ENCODE results near the gene SPIB.
"Not testable (repeated sequence)": the region's sequence is repeated elsewhere in the genome, so short reads cannot be mapped to it uniquely, and the experiment has no call there.

The SPIB gene

DNA sequence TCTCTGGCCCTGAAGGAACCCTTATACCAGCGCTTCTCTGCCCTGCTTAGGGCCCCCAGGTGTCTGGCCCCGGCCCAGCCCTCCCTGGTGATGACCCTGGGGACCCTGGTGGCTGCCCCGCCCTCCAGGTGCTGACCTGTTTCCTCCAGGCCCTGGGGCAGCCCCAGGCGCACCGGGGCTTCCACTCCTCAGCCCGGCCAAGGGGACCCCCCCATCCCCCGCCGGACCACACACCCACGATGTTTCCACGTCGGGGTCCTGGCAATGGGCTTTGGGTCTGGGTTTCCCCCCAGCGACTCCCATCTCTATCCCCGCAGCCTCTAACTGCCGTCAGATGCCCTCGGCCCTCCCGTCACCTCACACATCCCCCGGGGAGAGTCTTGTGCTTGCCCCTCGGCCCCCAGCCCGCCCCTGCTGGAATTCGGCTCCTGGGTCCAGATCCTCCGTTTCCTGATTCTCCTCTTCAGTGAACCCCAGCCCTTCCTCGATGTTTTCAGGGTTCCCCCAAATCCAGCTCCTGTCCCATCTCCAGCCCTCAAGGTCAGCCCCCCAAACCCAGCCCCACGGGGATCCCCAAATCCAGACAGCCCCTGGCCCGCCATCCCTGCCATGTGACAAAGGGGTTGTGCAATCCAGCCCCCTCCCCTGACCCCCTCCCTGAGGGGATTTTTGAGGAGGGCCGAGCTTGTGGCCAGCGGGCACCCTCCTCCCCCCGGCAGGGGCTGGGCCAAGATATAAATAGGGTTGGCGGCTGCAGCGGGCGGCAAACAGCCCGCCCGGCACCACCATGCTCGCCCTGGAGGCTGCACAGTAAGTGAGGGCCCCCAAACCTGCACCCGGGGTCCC, at the start of gene SPIB:
Gene SPIB (plus strand): TSS at position 763 of the 846 bp plus-strand sequence. CDS start 25 bp downstream, at position 788.
- DNase-seq, result no peak

DNA sequence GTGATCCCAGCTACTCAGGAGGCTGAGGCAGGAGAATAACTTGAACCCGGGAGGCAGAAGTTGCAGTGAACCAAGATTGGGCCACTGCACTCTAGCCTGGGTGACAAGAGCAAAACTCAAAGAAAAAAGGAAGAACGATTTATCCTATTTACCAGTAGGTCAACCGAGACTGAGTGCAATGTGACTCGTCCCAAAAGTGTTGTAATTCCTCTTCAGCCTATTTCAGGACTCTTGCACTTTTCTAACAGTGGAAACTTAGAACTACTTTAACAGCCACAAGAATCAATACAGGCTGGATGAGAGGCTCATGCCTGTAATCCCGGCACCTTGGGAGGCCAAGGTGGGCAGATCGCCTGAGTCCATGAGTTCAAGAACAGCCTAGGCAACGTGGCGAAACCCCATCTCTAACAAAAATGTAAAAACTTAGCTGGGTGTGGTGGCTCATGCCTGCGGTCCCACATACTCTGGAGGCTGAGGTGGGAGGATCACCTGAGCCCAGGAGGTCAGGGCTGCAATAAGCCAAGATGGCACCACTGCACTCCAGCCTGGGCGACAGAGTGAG, 46.7 kb upstream of the SPIB start:
- no peak for DNase-seq

DNA sequence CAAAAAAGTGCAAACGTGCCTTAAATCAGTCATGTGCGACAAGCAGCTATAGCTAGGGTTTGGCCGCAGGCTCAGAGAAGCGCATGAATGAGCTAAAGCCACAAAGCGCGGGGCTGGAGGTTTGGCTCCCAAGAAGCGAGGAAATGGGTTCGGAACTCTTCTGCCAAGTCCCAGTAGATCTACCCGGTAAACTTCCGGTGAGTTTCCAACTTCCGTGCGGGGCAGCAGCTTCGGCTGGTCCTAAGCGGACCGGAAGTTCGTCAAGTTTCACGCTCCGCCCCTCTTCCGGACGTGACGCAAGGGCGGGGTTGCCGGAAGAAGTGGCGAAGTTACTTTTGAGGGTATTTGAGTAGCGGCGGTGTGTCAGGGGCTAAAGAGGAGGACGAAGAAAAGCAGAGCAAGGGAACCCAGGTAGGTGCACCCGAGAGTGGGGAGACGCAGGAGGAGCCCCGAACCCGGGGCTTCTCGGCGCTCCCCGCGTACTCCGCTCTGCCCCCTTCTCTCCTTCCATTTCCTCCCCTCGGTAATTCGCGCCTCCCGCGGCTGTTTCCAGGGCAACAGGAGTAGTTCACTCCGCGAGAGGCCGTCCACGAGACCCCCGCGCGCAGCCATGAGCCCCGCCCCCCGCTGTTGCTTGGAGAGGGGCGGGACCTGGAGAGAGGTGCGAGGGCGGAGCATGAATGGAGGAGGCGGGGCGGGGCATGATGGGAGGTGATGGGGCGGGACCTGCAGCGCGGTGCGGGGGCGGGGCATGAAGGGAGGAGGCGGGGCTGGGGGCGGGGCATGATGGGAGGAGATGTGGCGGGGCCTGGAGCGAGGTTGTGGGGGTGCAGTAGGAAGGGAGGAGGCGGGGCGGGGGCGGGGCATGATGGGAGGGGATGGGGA, 42.3 kb upstream of the SPIB start, which contains the start of gene NR1H2:
Gene NR1H2 (plus strand): TSS at position 292 of the 885 bp plus-strand sequence. CDS start 1,149 bp downstream, outside the sequence.
- peak; percentile 92 for DNase-seq

DNA sequence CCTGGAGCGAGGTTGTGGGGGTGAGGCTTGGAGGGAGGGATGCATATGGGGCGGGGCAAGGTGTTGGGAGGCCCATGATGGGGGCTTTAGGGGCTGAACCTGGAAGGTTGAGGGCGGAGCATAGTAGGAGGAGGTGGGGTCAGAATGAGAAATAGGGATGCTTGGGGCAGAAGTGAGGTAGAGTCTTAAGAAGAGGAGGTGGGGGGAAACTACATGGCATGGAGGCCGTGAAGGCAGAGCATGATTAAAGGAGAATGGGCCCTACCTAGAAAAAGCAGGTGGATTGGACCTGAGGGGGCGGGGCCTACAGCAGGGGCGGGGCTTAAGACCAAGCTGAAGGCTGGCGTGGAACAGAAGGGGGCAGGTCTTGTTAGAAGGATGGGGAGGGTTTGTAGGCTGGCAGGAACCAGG, 41.7 kb upstream of the SPIB start:
- peak; percentile 32 for DNase-seq

DNA sequence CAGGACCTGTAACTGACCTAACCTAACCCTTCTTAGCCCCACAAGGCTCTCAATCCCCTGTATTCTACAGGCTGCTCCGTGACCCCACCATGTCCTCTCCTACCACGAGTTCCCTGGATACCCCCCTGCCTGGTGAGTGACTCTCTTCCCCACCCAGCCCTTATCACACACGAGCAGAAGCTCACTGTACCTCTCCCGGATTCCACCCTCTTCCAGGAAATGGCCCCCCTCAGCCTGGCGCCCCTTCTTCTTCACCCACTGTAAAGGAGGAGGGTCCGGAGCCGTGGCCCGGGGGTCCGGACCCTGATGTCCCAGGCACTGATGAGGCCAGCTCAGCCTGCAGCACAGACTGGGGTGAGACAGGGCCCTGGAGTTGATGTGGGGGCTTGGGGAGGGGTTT, 41.2 kb upstream of the SPIB start:
- no peak for DNase-seq

DNA sequence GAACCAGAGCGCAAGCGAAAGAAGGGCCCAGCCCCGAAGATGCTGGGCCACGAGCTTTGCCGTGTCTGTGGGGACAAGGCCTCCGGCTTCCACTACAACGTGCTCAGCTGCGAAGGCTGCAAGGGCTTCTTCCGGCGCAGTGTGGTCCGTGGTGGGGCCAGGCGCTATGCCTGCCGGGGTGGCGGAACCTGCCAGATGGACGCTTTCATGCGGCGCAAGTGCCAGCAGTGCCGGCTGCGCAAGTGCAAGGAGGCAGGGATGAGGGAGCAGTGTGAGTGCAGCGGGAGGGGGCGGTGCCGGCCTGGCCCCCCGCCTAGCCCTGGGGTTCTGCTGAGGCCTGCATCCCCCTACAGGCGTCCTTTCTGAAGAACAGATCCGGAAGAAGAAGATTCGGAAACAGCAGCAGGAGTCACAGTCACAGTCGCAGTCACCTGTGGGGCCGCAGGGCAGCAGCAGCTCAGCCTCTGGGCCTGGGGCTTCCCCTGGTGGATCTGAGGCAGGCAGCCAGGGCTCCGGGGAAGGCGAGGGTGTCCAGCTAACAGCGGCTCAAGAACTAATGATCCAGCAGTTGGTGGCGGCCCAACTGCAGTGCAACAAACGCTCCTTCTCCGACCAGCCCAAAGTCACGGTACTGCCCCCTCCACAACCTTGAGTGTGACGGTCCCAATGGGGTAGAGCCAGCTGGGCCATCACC, 40.4 kb upstream of the SPIB start:
- no peak for DNase-seq

DNA sequence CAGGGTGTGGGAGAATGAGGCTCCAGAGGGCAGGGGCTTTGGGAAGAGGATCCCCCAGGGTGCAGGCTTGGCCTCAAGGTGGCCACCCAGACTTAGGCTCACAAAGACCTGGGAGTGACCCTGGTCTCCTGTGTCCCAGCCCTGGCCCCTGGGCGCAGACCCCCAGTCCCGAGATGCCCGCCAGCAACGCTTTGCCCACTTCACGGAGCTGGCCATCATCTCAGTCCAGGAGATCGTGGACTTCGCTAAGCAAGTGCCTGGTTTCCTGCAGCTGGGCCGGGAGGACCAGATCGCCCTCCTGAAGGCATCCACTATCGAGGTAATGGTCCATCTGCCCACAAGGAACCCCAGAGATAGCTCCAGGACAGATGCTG, 39.9 kb upstream of the SPIB start:
- no peak for DNase-seq

DNA sequence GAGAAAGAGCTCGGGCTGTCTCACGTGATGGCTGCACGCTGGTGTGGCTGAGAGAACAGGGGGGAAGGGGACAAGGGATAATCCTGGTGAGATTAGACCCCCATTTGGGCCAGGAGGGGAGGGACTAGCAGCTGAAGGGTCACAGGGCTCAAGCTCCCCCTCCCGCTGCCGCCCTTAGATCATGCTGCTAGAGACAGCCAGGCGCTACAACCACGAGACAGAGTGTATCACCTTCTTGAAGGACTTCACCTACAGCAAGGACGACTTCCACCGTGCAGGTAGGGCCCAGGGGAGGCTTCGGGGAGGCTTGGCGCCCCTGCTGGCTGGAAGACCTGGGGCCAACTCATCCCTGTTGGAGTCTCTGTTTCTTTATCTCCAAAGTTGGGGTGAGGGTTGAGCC, 39.1 kb upstream of the SPIB start:
- DNase-seq, result no peak

DNA sequence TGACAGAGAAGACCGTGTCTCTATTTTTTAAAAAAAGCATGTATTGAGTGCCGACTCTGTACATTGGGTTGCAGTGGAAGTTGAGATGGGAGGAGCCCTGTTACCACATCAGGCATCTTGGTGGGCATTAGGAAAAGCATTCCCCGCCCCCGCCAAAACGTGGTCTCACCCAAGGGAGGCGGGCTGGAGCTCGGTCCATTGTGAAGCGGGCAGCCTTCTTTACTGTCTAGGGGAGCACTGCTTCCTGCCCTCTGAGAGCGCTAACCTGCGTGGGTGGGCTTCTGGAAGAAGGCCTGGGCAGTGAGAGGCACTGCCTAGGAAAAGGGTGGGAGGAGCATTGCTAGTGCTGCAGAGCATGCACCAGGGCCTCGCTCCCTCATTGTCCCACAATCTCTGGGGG, 38.6 kb upstream of the SPIB start:
- no peak for DNase-seq

DNA sequence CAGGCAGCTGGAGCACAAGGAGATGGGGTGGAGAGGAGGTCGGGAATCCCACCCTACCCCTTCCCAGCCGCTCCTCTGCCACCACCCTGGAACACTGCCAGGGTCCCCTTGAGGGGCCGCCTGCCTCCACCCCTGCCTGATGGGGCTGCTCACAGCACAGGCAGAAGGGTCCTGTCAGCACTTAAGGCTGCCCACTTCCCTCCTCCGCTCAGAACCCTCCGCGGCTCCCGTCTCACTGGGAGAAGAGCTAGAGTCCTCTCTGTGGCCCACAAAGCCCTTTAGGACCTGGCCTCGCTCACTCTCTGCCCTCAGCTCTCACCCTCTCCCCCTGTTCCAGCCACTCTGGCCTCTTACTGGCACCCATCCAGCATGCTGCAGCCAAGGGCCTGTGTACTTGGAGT, 38.0 kb upstream of the SPIB start:
- no peak for DNase-seq

DNA sequence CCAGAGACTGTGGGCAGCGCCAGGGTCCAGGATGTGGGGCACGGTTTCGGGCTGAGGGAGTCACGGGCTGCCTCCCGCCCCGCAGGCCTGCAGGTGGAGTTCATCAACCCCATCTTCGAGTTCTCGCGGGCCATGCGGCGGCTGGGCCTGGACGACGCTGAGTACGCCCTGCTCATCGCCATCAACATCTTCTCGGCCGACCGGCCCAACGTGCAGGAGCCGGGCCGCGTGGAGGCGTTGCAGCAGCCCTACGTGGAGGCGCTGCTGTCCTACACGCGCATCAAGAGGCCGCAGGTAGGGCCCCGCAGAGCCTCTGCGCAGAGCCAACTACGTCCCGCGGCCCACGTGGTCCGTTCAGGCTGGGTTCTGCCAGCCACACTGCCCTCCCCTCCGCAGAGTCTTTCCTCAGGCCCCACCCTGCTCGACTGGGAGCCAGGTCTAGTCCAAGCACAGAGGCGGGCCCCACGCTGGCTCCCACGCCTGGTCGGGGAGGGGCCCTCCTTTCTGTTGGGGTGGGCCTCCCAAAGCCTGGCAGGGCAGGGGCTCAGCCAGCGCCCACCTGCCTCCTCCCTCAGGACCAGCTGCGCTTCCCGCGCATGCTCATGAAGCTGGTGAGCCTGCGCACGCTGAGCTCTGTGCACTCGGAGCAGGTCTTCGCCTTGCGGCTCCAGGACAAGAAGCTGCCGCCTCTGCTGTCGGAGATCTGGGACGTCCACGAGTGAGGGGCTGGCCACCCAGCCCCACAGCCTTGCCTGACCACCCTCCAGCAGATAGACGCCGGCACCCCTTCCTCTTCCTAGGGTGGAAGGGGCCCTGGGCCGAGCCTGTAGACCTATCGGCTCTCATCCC, 36.6 kb upstream of the SPIB start:
- no peak for DNase-seq

DNA sequence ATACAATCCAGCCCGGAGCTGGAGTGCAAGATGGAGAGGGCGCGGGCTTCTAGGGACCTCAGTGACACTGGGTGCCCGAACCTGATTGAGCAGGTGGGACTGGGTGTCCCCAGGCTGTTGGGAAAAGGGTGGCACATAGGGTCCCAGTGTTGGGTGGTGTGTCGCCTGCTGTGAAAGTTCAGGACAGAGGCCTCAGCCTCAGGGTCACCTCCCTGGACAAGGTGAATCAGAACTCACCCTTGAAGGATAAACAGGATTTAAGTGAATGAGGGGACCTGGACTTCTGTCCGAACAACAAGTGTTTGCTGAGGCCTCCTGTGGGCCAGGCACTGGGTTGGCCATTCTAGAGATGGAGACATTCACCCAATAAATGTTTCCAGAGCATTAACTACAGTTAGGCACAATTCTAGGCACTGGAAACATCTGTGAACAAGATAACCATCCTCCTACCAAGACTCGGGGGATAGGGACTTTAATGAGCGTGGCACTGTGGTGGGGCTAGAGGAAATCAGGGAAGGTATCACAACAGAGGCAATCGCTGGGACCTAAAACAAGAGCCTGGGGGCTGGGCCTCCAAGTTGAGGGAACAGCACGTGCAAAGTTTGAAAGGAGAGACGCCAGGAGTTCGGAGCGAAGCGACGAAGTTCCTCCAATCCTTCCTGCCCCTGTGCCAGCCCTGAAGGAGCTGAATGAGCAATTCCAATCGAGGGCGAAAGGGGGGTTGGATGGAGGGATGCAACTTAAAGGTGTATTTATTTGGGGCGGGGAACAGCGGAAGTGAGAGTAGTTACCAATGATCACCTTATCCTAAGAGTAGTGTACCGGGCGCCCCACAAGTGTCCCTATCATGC, 35.5 kb upstream of the SPIB start:
- no peak for DNase-seq

DNA sequence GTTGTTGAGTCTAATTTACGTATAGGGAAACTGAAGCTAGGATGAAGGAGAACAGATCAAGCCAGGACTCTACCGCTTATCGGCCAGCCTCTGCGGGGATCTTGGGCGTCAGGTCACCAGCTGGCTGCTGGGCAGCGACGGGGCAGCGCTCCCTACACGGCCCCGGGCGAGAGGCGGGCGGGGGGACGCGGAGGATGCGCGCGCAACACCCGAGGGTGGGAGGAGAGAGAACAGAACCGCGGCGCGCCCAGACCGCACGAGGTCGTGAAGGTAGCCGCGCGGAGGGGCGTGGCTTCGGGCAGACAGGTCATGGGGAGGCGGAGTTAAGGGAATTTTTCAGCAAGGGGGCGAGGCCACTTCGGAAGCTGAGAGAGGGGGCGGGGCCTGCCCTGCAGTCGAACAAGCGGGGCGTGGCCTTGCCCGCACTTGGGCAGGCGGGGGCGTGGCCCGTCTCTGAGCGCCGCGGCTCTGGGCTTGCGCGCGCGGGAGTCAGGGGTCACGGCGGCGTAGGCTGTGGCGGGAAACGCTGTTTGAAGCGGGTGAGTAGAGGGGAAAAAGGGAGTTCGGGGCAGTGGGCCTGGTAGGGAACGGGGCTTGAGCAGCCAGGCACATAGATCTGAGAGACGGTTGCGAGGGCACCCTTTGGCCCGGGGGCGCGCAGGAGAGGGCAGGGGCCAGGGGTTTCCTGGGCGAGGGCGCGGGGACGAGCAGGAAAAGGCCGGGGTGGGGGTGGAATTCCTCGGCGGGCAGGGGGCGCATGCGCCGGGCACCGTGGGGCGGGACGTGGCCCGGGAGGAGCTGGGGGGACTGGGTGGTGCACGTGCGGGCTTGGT, 34.7 kb upstream of the SPIB start, which contains the start of gene POLD1:
Gene POLD1 (plus strand): TSS at position 496 of the 833 bp plus-strand sequence. CDS start 14,505 bp downstream, outside the sequence.
- peak; percentile 98 for DNase-seq

DNA sequence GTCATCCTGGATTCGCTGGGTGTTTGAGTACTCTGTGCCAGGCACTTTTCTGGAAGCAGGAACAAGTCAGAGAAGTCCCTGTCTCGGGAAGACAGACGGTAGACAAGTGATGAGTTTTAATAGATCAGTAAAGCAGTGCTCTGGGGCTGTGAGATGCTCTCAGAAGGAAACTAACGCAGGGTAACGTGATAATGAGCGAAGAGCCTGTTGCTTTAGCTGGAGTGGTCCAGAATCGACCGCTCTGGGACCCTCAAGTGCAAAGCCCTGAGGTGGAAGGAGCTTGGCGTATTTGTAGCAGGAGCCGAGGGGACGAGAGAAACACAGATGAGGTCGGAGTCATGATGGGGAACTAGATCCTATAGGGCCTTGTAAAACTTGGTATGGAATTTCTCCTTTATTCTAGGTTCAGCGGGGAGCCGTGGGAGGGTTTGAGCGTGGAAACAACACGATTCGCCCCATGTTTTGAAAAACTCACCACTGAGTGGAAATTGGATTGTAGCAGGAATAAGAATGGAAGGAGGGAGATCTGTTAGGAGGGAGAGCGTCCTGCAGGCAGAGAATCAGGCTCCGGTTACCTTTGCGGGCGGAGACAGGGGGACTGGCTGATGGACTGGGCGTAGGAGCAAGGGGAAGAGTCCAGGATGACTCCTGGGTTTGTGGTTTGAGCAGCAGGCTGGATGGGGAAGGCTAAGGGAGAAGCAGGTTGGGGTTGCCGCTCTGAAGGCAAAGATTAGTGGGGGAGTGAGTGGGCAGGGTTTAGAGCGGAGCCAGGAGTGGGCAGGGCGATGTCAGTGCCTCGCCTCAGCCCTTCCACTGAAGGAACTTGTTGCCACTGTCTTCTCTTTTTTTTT, 33.8 kb upstream of the SPIB start:
- DNase-seq, result no peak

DNA sequence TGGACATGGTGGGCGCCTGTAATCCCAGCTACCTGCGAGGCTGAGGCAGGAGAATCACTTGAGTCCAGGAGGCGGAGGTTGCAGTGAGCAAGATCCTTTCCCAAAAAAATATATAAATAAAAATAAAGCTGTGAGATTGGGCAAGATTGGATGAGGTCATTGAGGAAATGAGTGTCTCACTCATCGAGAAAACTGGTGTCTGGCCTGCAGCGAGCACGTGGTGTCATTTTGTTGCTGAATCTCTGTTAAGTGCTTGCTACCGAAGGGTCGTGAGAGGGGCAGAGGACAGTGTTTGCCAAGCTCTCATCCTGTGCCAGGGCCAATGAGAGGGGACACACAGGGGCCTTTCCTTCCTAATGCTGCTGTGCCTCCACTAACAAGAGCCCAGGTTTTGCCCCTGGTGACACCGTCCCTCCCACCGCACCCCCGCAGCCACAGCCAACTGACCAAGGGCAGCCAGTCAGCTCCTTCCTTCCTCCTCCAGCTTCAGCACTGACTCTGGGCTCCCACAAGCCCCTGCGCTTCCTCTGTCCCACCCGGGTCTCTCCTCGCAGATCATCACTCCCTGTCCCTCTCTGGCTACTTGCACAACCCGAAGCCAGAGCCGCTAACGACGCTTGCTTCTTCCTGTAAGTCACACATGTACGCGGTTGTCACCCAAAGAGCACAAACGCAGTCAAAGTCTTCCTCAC, 31.4 kb upstream of the SPIB start:
- DNase-seq, result no peak

DNA sequence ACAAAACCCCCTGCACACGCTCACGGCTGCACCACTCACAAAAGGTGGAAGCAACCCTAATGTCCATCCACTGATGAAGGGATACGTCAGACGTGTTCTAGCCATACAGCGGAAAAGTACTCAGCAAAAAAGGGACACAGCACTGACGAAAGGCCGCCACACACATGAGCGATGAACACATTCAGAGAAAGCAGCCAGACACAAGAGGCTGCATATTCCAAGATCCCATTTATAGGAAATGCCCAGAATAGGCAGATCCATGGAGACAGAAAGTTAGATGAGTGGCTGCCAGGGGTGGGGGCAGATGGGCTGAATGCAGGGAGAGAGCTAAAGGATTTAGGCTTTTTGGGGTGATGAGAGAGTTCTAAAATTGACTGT, 30.9 kb upstream of the SPIB start:
- no peak for DNase-seq

DNA sequence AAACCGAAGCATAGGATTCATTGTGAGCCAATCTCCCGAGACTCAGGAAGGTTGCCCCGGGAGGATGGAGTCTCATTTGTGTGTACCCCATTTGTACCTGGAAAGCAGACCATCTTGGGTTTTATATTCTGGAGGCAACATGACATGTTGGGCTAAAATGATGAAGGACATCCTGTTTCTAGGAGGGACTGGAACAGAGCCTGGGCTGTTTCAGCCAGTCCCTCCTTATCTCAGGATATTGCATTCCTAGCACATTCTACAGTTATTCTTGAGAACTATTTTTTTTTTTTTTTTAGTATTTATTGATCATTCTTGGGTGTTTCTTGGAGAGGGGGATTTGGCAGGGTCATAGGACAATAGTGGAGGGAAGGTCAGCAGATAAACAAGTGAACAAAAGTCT, 28.4 kb upstream of the SPIB start:
- not testable (repeated sequence) for DNase-seq

DNA sequence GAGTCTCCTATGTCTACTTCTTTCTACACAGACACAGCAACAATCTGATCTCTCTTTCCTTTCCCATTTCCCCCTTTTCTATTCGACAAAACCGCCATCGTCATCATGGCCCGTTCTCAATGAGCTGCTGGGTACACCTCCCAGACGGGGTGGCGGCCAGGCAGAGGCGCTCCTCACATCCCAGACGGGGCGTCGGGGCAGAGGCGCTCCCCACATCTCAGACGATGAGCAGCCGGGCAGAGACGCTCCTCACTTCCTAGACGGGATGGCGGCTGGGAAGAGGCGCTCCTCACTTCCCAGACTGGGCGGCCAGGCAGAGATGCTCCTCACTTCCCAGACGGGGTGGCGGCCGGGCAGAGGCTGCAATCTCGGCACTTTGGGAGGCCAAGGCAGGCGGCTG, 27.8 kb upstream of the SPIB start:
- not testable (repeated sequence) for DNase-seq

All from activated CD4-positive, alpha-beta T cell treated with anti-CD3 and anti-CD28 coated beads for 1 hour (primary cell).